Sigmoid colon (tissue), 4 donors: ENCODE results near the gene MBP.

Experiments used
- EP300 ChIP-seq, 4 donors: sonication (generic); formaldehyde crosslinking; IDR thresholded peaks; one replicate each; pipeline ENCODE4 v1.6.1; 2017; ENCODE audit warnings: antibody characterized with exemption in 4 of 4
- POLR2A ChIP-seq, 2 donors: fragments of 450-650 bp; IDR thresholded peaks; one replicate each; pipeline ENCODE4 v1.6.1; 2016; ENCODE audit warnings: antibody characterized with exemption in 2 of 2, mild to moderate bottlenecking in 2 of 2, moderate library complexity in 2 of 2
- POLR2AphosphoS5 ChIP-seq, 4 donors: sonication (generic); formaldehyde crosslinking; IDR thresholded peaks; one replicate each; pipeline ENCODE4 v1.6.1; 2017; ENCODE audit warnings: antibody characterized with exemption in 4 of 4
- TF ChIP-seq, protein P1 (sequence below), 4 experiments: fragments of 450-650 bp in 3 of 4; fragments of 200-600 bp in 1 of 4; IDR thresholded peaks; one replicate each; pipeline ENCODE4 v1.5.1; 2016 to 2019; ENCODE audit warnings: antibody characterized with exemption in 4 of 4, mild to moderate bottlenecking in 3 of 4, moderate library complexity in 2 of 4

- TF ChIP-seq POLR2A (IDR thresholded peaks at IDR 0.05) = no peak
- no peak for TF ChIP-seq POLR2AphosphoS5 (IDR thresholded peaks at IDR 0.05)
- TF ChIP-seq, protein P1, sequence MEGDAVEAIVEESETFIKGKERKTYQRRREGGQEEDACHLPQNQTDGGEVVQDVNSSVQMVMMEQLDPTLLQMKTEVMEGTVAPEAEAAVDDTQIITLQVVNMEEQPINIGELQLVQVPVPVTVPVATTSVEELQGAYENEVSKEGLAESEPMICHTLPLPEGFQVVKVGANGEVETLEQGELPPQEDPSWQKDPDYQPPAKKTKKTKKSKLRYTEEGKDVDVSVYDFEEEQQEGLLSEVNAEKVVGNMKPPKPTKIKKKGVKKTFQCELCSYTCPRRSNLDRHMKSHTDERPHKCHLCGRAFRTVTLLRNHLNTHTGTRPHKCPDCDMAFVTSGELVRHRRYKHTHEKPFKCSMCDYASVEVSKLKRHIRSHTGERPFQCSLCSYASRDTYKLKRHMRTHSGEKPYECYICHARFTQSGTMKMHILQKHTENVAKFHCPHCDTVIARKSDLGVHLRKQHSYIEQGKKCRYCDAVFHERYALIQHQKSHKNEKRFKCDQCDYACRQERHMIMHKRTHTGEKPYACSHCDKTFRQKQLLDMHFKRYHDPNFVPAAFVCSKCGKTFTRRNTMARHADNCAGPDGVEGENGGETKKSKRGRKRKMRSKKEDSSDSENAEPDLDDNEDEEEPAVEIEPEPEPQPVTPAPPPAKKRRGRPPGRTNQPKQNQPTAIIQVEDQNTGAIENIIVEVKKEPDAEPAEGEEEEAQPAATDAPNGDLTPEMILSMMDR (IDR thresholded peaks at IDR 0.05) = no peak
- TF ChIP-seq EP300 (IDR thresholded peaks at IDR 0.05) = no peak
These were observed 127.8 kb downstream of the MBP start for GRCh38 chr18:77004555-77005380.
